SK-N-MC (cell line): ENCODE measurements around the gene VWA7.

Source experiments
- EZH2 ChIP-seq: fragments of 200-600 bp; sonication (generic); IDR thresholded peaks from one replicate; pipeline ENCODE4 v1.6.1; 2017; ENCODE audit warnings: antibody characterized with exemption
- POLR2AphosphoS5 ChIP-seq: IDR thresholded peaks from 2 replicates; pipeline ENCODE4 v1.6.1; 2012; ENCODE audit warnings: mild to moderate bottlenecking, low read depth, low read length, borderline replicate concordance

GRCh38 chr6:31779908-31780307, 2.8 kb upstream of the VWA7 start:
- TF ChIP-seq POLR2AphosphoS5 (no peak), EZH2 (no peak)
